ENCODE data around the gene TULP3. TPM values are rescaled to one million over a fixed set of nuclear protein-coding genes. Genes with fewer than 3 reads are reported as not detected.
A peak's percentile ranks its signal among the peaks of the same experiment; 100 is the strongest.

Gene TULP3
- total and polyA plus RNA-seq, 10 donors: 3.5 to 15.7 (median 12.8) TPM

GRCh38 chr12:2960996-2961616 lies 70.4 kb downstream of the TULP3 start:
- peak overlapping the region in 5 of 8 donors; percentile 78 to 87 (median 84) for H3K27ac ChIP-seq
- no peaks in the 10 kb centered on the region for H3K36me3 ChIP-seq
- intact Hi-C loops (cut with DNase I; ENCODE audit: low total_unique reads): no loop called here
- peak overlapping the region in 6 of 8 donors; percentile 44 to 73 (median 54) for H3K4me3 ChIP-seq
- peaks cover 8 to 70% (median 35%) of the 10 kb centered on the region in 6 donors for H3K4me1 ChIP-seq
- H3K27me3 ChIP-seq (replicated peaks in 1 of 7): peaks cover 0 to 80% (median 24%) of the 10 kb centered on the region in 7 donors
- H3K9me3 ChIP-seq: no peaks in the 10 kb centered on the region
- no peak for TF ChIP-seq CTCF (IDR thresholded peaks at IDR 0.05 in 8 of 11, conservative IDR thresholded peaks at IDR 0.05 in 3 of 11)
- TF ChIP-seq POLR2A (IDR thresholded peaks at IDR 0.05): no peak
- TF ChIP-seq POLR2AphosphoS5 (IDR thresholded peaks at IDR 0.05): no peak
- DNase-seq: no peak
- 46 to 60% (median 51%) methylated on average over 10 of the region's 10 CpGs for WGBS, 5 donors

GRCh38 chr12:2961705-2962104 lies 71.0 kb downstream of the TULP3 start:
- peaks cover 0 to 80% (median 24%) of the 10 kb centered on the region in 7 donors for H3K27me3 ChIP-seq (replicated peaks in 1 of 7)

GRCh38 chr12:2963154-2963759 lies 72.6 kb downstream of the TULP3 start:
- 42 to 60% (median 59%) methylated on average over 8 to 9 of the region's 9 CpGs for whole genome bisulfite sequencing, 5 donors
- H3K4me3 ChIP-seq: peak overlapping the region in 1 of 8 donors; percentile 13
- TF ChIP-seq CTCF (IDR thresholded peaks at IDR 0.05 in 8 of 11, conservative IDR thresholded peaks at IDR 0.05 in 3 of 11): no peak
- peak in 1 of 3 donors; percentile 25 for TF ChIP-seq POLR2AphosphoS5 (IDR thresholded peaks at IDR 0.05)
- no peak for TF ChIP-seq POLR2A (IDR thresholded peaks at IDR 0.05)

More at GRCh38 chr12:2961705-2962104, 71.0 kb downstream of the TULP3 start:
- intact Hi-C loops (cut with DNase I; ENCODE audit: low total_unique reads): no loop called here
- H3K27ac ChIP-seq: peak overlapping the region in 1 of 8 donors; percentile 87
- no peaks in the 10 kb centered on the region for H3K9me3 ChIP-seq
- TF ChIP-seq POLR2A (IDR thresholded peaks at IDR 0.05) (no peak), POLR2AphosphoS5 (IDR thresholded peaks at IDR 0.05) (no peak), CTCF (IDR thresholded peaks at IDR 0.05 in 8 of 11, conservative IDR thresholded peaks at IDR 0.05 in 3 of 11) (no peak)
- no peak for DNase-seq
- H3K4me3 ChIP-seq: peak overlapping the region in 1 of 8 donors; percentile 73
- WGBS, 5 donors: 79 to 93% (median 92%) methylated on average over 5 of the region's 5 CpGs
- peaks cover 8 to 70% (median 35%) of the 10 kb centered on the region in 6 donors for H3K4me1 ChIP-seq
- H3K36me3 ChIP-seq: no peaks in the 10 kb centered on the region

GRCh38 chr12:2963760-2964292 lies 73.1 kb downstream of the TULP3 start:
- Histone ChIP-seq H3K27ac (peak overlapping the region in 7 of 8 donors; percentile 20 to 80 (median 71)), H3K4me1 (peaks cover 0 to 48% (median 23%) of the 10 kb centered on the region in 6 donors), H3K4me3 (peak overlapping the region in 1 of 8 donors; percentile 13), H3K36me3 (no peaks in the 10 kb centered on the region), H3K9me3 (no peaks in the 10 kb centered on the region), H3K27me3 (replicated peaks in 1 of 7) (peaks cover 0 to 58% (median 24%) of the 10 kb centered on the region in 7 donors)
- intact Hi-C loops (cut with DNase I; ENCODE audit: low total_unique reads): no loop called here
- DNase-seq: no peak
- 47 to 58% (median 55%) methylated on average over 13 to 15 of the region's 15 CpGs for WGBS, 5 donors
- TF ChIP-seq POLR2AphosphoS5 (IDR thresholded peaks at IDR 0.05): peak in 2 of 3 donors; percentile 12 to 26
- TF ChIP-seq CTCF (IDR thresholded peaks at IDR 0.05 in 8 of 11, conservative IDR thresholded peaks at IDR 0.05 in 3 of 11): no peak

More at GRCh38 chr12:2963154-2963759, 72.6 kb downstream of the TULP3 start:
- peaks cover 0 to 54% (median 26%) of the 10 kb centered on the region in 6 donors for H3K4me1 ChIP-seq
- intact Hi-C loops (cut with DNase I; ENCODE audit: low total_unique reads): no loop called here
- H3K36me3 ChIP-seq: no peaks in the 10 kb centered on the region
- H3K9me3 ChIP-seq: no peaks in the 10 kb centered on the region
- H3K27ac ChIP-seq: peak overlapping the region in 6 of 8 donors; percentile 20 to 80 (median 71)
- H3K27me3 ChIP-seq (replicated peaks in 1 of 7): peaks cover 0 to 64% (median 24%) of the 10 kb centered on the region in 7 donors
- no peak for DNase-seq

Measured in spleen (tissue), 11 donors.